Stimulated activated naive CD8-positive, alpha-beta T cell treated with anti-CD3 and anti-CD28 coated beads, Interleukin-15, Interleukin-2, amounts not matched to agents 100 U/mL and 50 U/mL, for 24 hours (primary cell): ENCODE measurements around the gene SNAPC2.
"Not testable (repeated sequence)": the region's sequence is repeated elsewhere in the genome, so short reads cannot be mapped to it uniquely, and the experiment has no call there.

Experiments
- ATAC-seq: fragments of 150-1000 bp; cut with Tn5 transposase; one replicate; pipeline ENCODE4 v1.10.0; 2021
- DNase-seq: peaks from one replicate; pipeline ENCODE4 v3.0.0; 2021

Gene SNAPC2

GRCh38 chr19:7933828-7934725 lies 13.9 kb downstream of the SNAPC2 start:
- DNase-seq (no peak), ATAC-seq (no peak)

DNA sequence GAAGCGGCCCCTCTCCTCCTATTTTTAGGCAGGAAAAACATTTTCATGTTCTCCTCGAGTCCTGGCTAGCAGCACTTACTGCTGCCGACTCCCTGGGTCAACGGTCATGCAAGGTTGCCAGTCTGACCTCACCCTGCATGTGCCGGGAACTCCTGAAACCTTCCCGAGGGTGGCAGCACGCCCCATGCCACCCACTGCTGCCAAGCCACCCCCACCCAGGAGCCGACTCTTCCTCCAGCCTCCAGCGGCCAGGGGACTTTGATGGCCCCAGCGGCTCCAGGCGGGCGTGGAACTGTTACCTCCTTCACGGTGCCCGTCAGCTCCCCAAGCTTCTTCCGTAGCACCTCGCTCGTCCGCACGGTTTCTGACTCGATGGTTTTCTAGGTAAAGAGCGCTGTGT lies 14.6 kb downstream of the SNAPC2 start:
- no peak for DNase-seq
- no peak for ATAC-seq

DNA sequence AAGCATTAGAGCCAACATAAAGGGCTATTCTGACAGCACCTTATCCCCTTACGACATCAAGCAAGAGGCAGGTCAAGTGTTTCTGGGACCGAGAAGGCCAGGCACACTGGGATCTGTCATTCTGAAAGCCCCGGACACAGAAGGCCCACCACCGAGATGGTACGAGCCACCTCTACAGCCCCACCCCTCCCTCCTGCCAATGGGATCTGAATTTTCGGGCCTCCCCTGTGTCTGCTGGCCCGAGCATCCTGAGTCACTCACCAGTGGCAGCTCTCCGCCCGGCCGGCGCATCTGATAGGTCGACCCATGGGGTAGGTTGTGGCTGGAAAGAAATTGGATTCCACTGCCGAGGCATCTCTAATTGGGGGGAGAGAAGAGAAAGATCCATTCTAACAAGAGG lies 20.7 kb downstream of the SNAPC2 start:
- ATAC-seq (no peak), DNase-seq (no peak)

DNA sequence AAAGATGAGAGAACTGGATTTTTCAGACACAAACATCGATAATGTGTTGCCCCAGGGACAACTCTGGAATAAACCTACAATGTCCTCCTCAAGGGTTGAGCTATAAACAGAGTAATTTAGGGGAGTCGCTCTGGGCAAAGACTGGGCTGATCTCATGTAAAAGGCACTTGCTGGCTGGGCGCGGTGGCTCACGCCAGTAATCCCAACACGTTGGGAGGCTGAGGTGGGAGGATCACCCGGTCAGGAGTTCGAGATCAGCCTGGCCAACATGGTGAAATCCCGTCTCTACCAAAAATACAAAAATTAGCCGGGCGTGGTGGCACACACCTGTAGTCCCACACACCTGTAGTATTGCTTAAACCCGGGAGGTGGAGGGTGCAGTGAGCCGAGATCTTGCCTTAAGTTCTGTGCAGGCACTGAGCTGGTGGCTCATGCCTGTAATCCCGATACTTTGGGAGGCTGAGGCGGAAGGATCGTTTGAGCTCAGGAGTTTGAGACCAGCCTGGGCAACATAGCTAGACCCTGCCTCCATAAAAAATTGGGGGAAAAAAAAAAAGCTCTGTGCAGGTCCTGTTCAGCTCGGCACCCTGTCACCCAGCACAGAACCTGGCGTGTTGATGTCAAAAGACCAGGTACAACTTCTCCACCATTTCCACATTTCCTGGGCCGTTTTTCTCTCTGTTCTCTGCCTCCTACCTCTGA lies 21.9 kb downstream of the SNAPC2 start:
- ATAC-seq (no peak), DNase-seq (no peak)

DNA sequence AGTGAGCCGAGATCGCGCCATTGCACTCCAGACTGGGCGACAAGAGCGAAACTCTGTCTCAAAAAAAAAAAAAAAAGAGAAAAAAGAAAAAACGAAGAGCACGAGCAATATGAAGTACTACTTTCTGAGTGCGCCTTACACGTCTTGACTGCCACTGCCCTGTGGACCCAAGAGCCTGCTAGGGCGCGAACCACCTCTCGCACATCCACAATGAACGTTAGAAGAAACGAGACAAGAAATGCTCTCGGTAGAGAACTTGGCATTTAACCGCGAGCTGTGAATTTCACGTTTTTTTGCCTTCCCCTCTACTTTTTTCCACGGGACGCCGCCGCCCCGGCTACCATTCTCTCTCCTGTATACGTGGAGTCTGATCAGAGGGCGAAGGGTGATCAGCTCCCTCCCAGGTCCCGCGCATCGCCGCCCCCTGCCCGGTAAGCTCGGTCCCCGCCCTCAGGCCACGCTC lies 22.9 kb downstream of the SNAPC2 start:
- ATAC-seq (no peak), DNase-seq (no peak)

GRCh38 chr19:7943444-7944176 lies 23.5 kb downstream of the SNAPC2 start, which contains the start of gene TIMM44:
TSS of gene TIMM44 (minus strand) at chr19:7943666. CDS start at chr19:7943651, 15 bp downstream.
- ATAC-seq (peak; percentile 99), DNase-seq (peak; percentile 98)

DNA sequence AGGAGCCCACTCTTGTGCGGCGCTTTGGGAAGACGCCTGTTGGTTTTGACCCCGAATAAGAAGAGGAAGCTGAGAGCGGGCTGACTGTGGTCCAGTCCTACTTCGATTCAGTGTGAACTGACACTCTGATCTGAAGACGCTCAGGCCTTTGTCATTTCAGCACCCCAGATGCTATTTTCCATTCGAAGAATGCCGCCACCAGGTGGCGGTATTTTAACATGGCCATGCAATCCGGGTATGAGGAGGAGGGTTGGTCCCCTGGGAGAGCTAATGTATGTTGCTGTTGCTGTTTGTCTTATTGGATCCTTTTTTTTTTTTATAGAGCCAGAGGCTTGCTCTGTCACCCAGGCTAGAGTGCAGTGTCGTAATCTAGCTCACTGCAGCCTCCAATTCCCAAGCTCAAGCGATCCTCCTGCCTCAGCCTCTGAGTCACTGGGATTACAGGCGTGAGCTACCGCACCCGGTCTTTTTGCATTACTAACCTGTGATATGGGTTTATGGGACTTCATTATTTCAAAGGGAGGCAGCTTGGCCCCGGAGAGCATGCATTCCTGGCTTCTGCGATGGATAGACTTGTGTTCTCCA lies 24.1 kb downstream of the SNAPC2 start:
- ATAC-seq, result peak; percentile 37
- peak; percentile 89 for DNase-seq

DNA sequence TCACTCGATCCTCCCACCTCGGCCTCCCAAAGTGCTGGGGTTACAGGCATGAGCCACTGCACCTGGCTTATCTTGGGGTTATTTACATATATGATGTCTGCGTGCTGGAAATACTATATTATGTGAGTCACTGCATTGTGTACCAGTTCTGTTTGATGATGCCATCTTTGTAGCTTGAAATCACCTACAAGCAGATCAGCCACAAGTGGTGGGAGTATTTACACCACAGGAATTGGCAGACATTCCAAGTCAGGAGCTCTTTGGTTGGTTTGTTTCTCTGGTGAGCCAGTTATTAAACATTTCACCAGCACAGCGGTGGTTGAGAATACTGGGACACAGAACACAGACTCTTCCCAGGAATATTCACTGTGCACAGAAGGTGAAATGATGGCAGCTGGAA lies 27.8 kb downstream of the SNAPC2 start:
- ATAC-seq (no peak), DNase-seq (no peak)

GRCh38 chr19:7953060-7953459 lies 32.9 kb downstream of the SNAPC2 start:
- ATAC-seq, result no peak
- no peak for DNase-seq

GRCh38 chr19:7953576-7953975 lies 33.4 kb downstream of the SNAPC2 start:
- ATAC-seq, result no peak
- DNase-seq, result no peak

- DNase-seq (no peak), ATAC-seq (no peak)
Observed at GRCh38 chr19:7955696-7956095, 35.6 kb downstream of the SNAPC2 start.

DNA sequence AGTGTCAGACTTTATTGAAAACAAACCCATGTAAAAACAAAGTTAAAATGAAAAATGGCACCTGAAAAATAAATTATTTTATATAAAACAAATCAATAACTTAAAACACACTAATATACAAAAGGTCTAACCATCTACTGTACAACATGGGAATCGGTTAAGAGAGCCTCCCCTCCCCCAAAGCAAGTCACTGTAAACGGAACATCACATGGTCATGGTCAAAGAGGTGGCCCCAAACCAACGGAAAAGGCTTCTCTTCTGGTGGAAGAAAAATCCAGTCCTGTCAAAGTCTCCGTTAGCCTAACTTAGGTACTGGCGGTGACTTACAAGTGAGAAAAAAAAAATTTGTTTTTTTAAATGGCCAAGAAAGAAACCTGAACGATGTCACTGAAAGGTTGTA lies 39.1 kb downstream of the SNAPC2 start:
- no peak for ATAC-seq
- no peak for DNase-seq

- not testable (repeated sequence) for DNase-seq, ATAC-seq
Observed at GRCh38 chr19:7961082-7961481, 40.9 kb downstream of the SNAPC2 start.

DNA sequence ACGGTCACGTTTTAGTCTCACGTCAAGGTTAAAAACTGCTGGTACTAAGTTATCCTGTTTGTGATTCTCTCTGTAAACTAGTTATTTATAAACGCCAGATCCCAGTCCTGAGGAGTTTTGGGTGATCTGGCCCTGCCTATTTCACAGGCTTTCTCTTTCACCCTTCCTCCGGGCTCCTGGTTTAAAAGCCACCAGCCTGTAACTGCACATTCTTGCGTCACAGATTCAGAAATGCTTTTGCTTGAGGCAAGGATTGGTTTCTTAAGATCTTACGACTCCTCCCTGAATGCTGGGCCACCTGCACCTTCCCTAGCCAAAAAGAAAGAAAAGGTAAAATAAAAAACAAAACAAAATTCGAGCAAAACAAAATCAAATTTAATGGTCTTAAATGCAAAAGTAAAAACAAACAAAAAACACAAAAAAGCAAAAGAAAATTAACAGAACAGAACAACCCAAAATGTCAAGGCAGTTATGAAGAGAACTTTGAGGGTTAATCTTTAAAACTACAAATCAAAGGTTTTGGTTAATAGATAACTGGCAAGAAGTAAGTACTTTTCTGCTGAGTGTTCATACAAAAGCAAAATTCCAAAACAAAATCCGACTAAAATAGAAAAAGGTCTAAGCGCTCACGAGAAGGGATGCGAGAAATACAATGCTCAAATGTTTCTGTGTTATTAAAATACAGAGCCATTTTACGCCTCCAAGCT lies 41.9 kb downstream of the SNAPC2 start:
- no peak for DNase-seq

DNA sequence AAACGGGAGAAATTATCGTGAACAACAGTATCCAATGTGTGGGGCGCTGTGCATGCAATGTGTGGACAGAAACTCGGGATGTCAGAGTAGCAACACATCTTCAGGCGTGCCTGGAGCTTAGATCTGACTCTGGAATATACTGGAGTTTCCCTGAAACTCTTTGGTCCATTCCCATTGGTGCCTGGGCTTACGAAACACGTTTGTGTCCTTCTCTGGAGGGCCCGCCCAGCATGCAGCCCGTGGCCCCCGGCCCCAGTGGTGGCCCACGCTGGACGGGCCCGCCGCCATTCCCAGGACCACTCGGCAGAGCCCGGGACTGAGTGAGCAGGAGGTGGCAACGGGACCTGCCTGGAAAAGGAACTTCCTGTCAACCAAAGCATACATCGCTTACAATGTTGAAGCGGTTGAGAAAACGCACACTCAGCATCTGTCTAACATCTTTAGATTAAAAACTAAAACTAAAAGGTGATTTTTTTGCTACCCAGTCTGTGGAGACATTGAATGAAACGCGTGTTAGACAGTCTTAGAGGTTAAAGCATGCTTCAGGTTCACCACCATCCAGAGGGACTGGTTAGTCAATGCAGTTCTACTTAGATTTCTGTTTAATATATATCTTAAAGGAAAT lies 42.6 kb downstream of the SNAPC2 start:
- ATAC-seq (no peak), DNase-seq (no peak)

More for the DNA sequence above, 41.9 kb downstream of the SNAPC2 start:
- no peak for ATAC-seq

DNA sequence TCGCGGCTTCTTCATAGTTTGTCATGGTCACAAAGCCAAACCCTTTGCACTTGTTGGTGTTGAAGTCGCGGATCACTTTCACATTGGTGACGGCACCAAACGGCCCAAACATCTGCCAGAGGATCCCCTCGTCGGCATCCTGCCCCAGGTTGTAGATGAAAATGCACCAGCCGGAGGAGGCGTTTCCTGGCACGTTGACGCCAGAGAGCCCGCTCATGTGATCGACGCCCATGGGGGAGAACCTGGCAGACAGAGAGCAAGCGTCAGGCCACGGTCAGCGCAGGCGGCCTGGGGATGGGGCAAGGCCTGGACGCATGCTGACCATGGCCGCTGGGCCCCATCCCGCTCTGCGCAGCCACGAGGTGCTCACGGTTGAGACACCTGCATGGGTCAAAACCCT lies 43.4 kb downstream of the SNAPC2 start:
- no peak for DNase-seq
- ATAC-seq, result no peak

DNA sequence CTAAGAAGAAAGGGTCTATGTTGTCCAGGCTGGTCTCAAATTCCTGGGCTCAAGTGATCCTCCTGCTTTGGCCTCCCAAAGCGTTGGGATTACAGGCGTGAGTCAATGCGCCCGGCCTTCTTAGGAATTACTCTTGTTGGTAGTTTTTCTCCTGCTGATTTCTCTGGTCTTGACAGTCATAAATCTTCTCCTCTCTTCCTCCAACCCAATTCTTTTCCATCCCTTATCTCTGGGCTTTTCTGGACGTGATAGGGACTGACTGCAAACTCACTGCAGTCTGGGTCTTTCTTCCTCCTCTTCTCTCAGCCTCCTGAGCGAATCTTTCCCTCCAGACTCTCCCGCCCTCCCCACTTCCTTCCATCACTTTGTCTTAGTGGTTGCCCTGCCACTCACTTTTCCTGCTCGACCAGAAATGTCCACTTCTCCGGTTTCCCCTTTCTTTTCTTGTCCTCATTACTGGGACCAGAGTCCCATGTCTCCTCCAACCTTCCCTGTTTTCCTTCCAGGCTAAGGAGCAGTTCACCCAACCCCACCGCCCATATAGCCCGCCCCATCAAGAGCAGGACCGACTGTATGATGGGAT lies 45.2 kb downstream of the SNAPC2 start:
- DNase-seq (no peak), ATAC-seq (no peak)

- no peak for ATAC-seq
Observed at GRCh38 chr19:7965921-7966665, 46.0 kb downstream of the SNAPC2 start.

DNA sequence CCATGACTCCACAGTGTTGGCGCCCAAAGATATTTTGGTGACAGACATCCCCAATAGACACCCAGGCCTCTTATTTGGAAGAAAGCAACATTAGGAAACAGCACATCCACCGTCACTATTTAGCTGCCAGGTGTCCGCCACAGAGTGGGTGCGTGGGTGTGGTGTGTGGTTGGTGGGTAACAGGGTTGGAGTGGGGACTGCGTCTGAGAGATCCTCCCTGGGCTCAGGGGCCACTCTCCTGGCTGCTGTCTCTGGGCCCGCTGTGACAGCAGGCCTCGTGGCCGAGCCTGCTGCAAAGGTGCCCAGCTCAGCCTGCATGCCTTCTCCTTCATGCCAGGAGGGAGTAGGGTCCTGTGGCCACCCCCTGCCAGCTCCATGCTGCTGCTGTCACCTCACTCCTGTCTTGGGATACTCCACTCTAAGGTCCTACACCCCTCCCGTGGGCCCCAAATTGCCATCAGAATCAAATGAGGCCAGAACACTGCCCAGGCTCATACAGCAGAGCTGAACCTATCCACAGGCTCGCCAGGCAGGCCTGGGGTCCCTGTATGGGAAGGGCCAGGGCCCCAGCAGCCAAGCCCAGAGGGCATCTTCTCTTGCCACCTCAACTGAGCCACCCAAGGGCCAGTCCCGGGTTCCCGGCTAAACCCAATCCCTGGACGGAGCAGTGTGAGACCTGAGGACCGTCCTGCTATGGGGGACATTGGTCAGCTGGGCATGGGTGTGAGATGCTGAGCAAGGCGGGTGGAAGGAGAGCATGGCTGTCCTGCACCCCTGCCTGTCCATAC lies 48.1 kb downstream of the SNAPC2 start:
- ATAC-seq (peak; percentile 20), DNase-seq (no peak)

More at GRCh38 chr19:7965921-7966665, 46.0 kb downstream of the SNAPC2 start:
- no peak for DNase-seq
